ENCODE measurements around the gene WLS.

The WLS gene

GRCh38 chr1:68234094-68234493 is 1.8 kb upstream of the WLS start:
- no peak overlapping the region for H2AFZ ChIP-seq (ENCODE audit: low read depth, low read length, severe bottlenecking)
- no peaks in the 10 kb centered on the region for H3K79me2 ChIP-seq (ENCODE audit: insufficient read depth, low read length)
- no peaks in the 10 kb centered on the region for H3K27me3 ChIP-seq (ENCODE audit: low read length)
- no peak overlapping the region for H3K27ac ChIP-seq (ENCODE audit: low read depth, low read length)
- TF ChIP-seq CTCF (IDR thresholded peaks at IDR 0.05; ENCODE audit: insufficient read depth, low read length, poor library complexity, severe bottlenecking) (no peak), EZH2phosphoT487 (conservative IDR thresholded peaks at IDR 0.05; ENCODE audit: low read length) (no peak)
- no peaks in the 10 kb centered on the region for H4K20me1 ChIP-seq (ENCODE audit: low read depth, low read length)
- H3K4me3 ChIP-seq (ENCODE audit: insufficient read depth, low read length, poor library complexity, severe bottlenecking), result no peak overlapping the region
- no peaks in the 10 kb centered on the region for H3K36me3 ChIP-seq (ENCODE audit: low read length)
- H3K9me3 ChIP-seq (ENCODE audit: insufficient read depth, low read length), result no peaks in the 10 kb centered on the region
- no peak overlapping the region for H3K4me2 ChIP-seq (ENCODE audit: low read depth, low read length, poor library complexity, severe bottlenecking)
- no peaks in the 10 kb centered on the region for H3K9me2 ChIP-seq (replicated peaks; ENCODE audit: insufficient read depth, low read length)
- H3K9ac ChIP-seq (ENCODE audit: low read length), result no peak overlapping the region
- H3F3A ChIP-seq (ENCODE audit: insufficient read depth), result no peaks in the 10 kb centered on the region

- Histone ChIP-seq H3K27me3 (ENCODE audit: low read length) (no peaks in the 10 kb centered on the region), H2AFZ (ENCODE audit: low read depth, low read length, severe bottlenecking) (no peak overlapping the region), H3K79me2 (ENCODE audit: insufficient read depth, low read length) (no peaks in the 10 kb centered on the region), H3K4me3 (ENCODE audit: insufficient read depth, low read length, poor library complexity, severe bottlenecking) (no peak overlapping the region), H3K9me2 (replicated peaks; ENCODE audit: insufficient read depth, low read length) (no peaks in the 10 kb centered on the region), H3K36me3 (ENCODE audit: low read length) (no peaks in the 10 kb centered on the region), H3K27ac (ENCODE audit: low read depth, low read length) (no peak overlapping the region), H4K20me1 (ENCODE audit: low read depth, low read length) (no peaks in the 10 kb centered on the region), H3K9ac (ENCODE audit: low read length) (no peak overlapping the region), H3K4me2 (ENCODE audit: low read depth, low read length, poor library complexity, severe bottlenecking) (no peak overlapping the region), H3K9me3 (ENCODE audit: insufficient read depth, low read length) (no peaks in the 10 kb centered on the region), H3F3A (ENCODE audit: insufficient read depth) (no peaks in the 10 kb centered on the region)
- TF ChIP-seq CTCF (IDR thresholded peaks at IDR 0.05; ENCODE audit: insufficient read depth, low read length, poor library complexity, severe bottlenecking) (no peak), EZH2phosphoT487 (conservative IDR thresholded peaks at IDR 0.05; ENCODE audit: low read length) (no peak)
Observed at GRCh38 chr1:68233202-68233601, 879 bp upstream of the WLS start.

GRCh38 chr1:68231627-68232288 is 565 bp downstream of the WLS start:
- Histone ChIP-seq H3K27ac (ENCODE audit: low read depth, low read length) (no peak overlapping the region), H3K4me3 (ENCODE audit: insufficient read depth, low read length, poor library complexity, severe bottlenecking) (no peak overlapping the region), H3K9me2 (replicated peaks; ENCODE audit: insufficient read depth, low read length) (no peaks in the 10 kb centered on the region), H3K9ac (ENCODE audit: low read length) (no peak overlapping the region), H3K36me3 (ENCODE audit: low read length) (no peaks in the 10 kb centered on the region), H2AFZ (ENCODE audit: low read depth, low read length, severe bottlenecking) (no peak overlapping the region), H3K4me2 (ENCODE audit: low read depth, low read length, poor library complexity, severe bottlenecking) (no peak overlapping the region), H3K27me3 (ENCODE audit: low read length) (no peaks in the 10 kb centered on the region), H3F3A (ENCODE audit: insufficient read depth) (no peaks in the 10 kb centered on the region), H3K79me2 (ENCODE audit: insufficient read depth, low read length) (no peaks in the 10 kb centered on the region), H3K9me3 (ENCODE audit: insufficient read depth, low read length) (no peaks in the 10 kb centered on the region), H4K20me1 (ENCODE audit: low read depth, low read length) (no peaks in the 10 kb centered on the region)
- no peak for TF ChIP-seq CTCF (IDR thresholded peaks at IDR 0.05; ENCODE audit: insufficient read depth, low read length, poor library complexity, severe bottlenecking)
- no peak for TF ChIP-seq EZH2phosphoT487 (conservative IDR thresholded peaks at IDR 0.05; ENCODE audit: low read length)

Data from SU-DHL-6 (cell line).